Lower lobe of right lung (tissue), 2 donors: Measurements from ENCODE around the gene CNTD1. TPM values are rescaled to one million over a fixed set of nuclear protein-coding genes. Genes with fewer than 3 reads are reported as not detected.

Experiments used
- ATAC-seq, 2 donors: fragments of 200-7000 bp; cut with Tn5 transposase; one replicate each; pipeline ENCODE4 v1.9.1; 2020 to 2022; ENCODE audit warnings: mild to moderate bottlenecking in 2 of 2, moderate library complexity in 2 of 2
- DNase-seq: peaks from one replicate; pipeline ENCODE4 v3.0.0-alpha.2; 2020
- H3K27ac ChIP-seq: fragments of 200-600 bp; one replicate; pipeline ENCODE4 v1.8.0; 2022
- H3K27me3 ChIP-seq: fragments of 200-600 bp; one replicate; pipeline ENCODE4 v1.8.0; 2022; ENCODE audit warnings: low read depth
- H3K36me3 ChIP-seq: fragments of 200-600 bp; one replicate; pipeline ENCODE4 v1.8.0; 2022; ENCODE audit warnings: mild to moderate bottlenecking
- H3K4me1 ChIP-seq: fragments of 200-600 bp; one replicate; pipeline ENCODE4 v1.8.0; 2022
- H3K4me3 ChIP-seq: fragments of 200-600 bp; one replicate; pipeline ENCODE4 v1.8.0; 2022; ENCODE audit warnings: mild to moderate bottlenecking
- H3K9me3 ChIP-seq: fragments of 200-600 bp; one replicate; pipeline ENCODE4 v1.8.0; 2022
- intact Hi-C: fragments of 100-400 bp; cut with DNase I; formaldehyde crosslinking; loops from one replicate; pipeline ENCODE4 v1.11.0; 2022
- total RNA-seq: library from RNA; stranded (reverse); fragmentation: NEBNext Ultra II Directional; extraction: Animal tissue kit (Norgen Biotek cat#: 25700); gene quantifications from one replicate; pipeline ENCODE4 v1.2.1, GENCODE V29; 2021
- TF ChIP-seq, protein P1 (sequence below): fragments of 200-600 bp; IDR thresholded peaks from one replicate; pipeline ENCODE4 v1.8.0; 2022; ENCODE audit warnings: antibody characterized with exemption, mild to moderate bottlenecking
- donor health status: DM: no; HTN: yes; CAD: no; lungs with severe emphysema.

The CNTD1 gene
- total RNA-seq, 1 donor from 2014 or later = 1.6 TPM

DNA sequence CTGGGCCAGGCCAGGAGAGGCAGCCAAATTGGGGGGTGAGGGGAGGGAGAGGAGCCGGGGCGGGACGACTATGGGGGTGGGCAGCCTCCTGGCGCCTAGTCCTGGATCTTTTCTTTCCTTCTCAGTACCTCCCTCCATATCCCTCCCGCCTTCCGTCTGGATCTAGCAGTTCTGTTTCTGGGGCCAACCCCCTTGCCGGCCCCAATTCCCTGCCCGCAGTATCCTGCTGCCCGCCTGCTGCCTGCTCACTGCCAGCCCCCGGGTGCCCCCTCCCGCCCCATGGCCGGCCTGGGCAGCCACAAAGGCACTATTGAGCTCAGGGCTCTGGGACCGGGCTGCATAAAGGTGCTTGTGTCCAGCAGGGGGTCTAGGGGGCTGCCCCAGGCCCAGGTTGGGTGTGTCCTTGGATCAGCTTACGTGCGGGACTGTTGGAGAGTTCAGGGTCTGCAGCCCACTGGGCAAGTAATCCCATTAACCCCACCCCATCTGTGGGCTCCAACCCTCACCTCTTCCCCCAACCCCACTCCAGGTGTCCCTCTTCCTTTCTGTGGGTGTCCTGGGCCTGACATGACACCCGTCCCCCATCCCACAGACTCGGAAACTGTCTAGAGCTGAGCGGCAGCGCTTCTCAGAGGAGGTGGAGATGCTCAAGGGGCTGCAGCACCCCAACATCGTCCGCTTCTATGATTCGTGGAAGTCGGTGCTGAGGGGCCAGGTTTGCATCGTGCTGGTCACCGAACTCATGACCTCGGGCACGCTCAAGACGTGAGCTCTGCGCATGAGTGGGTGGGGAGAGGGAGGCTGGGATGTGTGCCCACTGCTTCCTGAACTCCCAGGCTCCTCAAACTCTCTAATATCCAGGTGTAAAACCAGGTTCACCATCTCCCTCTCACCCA is 16.2 kb upstream of the CNTD1 start:
- Histone ChIP-seq H3K36me3 (peaks cover 23% of the 10 kb centered on the region), H3K4me3 (no peak overlapping the region), H3K9me3 (no peaks in the 10 kb centered on the region), H3K4me1 (peaks cover 18% of the 10 kb centered on the region), H3K27me3 (peaks cover 73% of the 10 kb centered on the region), H3K27ac (no peak overlapping the region)
- TF ChIP-seq, protein P1, sequence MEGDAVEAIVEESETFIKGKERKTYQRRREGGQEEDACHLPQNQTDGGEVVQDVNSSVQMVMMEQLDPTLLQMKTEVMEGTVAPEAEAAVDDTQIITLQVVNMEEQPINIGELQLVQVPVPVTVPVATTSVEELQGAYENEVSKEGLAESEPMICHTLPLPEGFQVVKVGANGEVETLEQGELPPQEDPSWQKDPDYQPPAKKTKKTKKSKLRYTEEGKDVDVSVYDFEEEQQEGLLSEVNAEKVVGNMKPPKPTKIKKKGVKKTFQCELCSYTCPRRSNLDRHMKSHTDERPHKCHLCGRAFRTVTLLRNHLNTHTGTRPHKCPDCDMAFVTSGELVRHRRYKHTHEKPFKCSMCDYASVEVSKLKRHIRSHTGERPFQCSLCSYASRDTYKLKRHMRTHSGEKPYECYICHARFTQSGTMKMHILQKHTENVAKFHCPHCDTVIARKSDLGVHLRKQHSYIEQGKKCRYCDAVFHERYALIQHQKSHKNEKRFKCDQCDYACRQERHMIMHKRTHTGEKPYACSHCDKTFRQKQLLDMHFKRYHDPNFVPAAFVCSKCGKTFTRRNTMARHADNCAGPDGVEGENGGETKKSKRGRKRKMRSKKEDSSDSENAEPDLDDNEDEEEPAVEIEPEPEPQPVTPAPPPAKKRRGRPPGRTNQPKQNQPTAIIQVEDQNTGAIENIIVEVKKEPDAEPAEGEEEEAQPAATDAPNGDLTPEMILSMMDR = no peak
- DNase-seq (no peak), ATAC-seq (no peak)
- intact Hi-C loops = no loop called here

DNA sequence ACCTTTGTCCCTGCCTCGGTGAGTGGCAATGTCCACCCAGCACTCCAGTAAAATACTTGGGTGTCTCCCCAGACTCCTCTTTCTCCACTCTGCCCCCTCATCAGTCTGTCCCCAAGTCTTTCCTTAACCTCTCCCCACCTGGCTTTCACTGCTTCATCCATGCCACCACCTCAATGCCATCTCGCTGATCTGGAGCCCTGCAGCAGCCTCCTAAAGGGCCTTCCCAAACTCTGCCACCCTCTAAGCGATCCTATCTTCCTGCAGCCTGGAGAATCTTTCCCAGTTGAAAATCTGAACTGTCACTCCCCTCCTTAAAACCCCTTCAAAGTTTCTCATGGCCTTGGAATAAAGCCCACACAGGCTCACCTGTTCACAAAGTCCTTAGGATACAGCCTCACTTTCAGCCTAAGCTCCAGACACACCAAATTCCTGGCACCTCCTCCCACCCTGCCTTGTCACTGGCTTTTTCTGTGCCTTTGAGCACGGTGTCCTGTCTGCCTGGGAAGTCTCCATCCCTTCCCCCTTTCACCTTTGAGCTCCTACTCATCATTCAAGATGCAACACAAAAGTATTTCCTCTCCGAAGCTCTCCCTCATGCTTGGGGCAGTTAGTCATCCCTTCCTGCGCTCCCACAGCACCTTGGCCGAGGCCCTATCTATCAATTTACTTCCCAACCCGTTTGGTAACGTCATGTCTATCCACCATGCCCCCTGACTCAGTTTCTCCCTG is 15.4 kb upstream of the CNTD1 start:
- intact Hi-C loops = no loop called here
- Histone ChIP-seq H3K27ac (no peak overlapping the region), H3K9me3 (no peaks in the 10 kb centered on the region), H3K27me3 (peaks cover 77% of the 10 kb centered on the region), H3K4me3 (no peak overlapping the region), H3K4me1 (peaks cover 18% of the 10 kb centered on the region), H3K36me3 (peaks cover 15% of the 10 kb centered on the region)
- TF ChIP-seq, protein P1 = no peak
- ATAC-seq = no peak
- no peak for DNase-seq

DNA sequence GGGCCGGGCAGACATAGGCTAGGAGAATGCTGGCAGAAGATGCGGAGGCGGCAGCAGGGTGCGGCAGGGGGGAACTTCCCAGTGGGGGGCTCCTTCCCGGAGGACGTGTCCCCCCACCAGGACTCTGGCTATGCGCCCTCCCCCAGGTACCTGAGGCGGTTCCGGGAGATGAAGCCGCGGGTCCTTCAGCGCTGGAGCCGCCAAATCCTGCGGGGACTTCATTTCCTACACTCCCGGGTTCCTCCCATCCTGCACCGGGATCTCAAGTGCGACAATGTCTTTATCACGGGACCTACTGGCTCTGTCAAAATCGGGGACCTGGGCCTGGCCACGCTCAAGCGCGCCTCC is 14.9 kb upstream of the CNTD1 start:
- Histone ChIP-seq H3K27me3 (peaks cover 80% of the 10 kb centered on the region), H3K4me3 (no peak overlapping the region), H3K27ac (no peak overlapping the region), H3K9me3 (no peaks in the 10 kb centered on the region), H3K36me3 (peaks cover 10% of the 10 kb centered on the region), H3K4me1 (peaks cover 18% of the 10 kb centered on the region)
- ATAC-seq = no peak
- DNase-seq = no peak
- TF ChIP-seq, protein P1 = no peak
- intact Hi-C loops = no loop called here

DNA sequence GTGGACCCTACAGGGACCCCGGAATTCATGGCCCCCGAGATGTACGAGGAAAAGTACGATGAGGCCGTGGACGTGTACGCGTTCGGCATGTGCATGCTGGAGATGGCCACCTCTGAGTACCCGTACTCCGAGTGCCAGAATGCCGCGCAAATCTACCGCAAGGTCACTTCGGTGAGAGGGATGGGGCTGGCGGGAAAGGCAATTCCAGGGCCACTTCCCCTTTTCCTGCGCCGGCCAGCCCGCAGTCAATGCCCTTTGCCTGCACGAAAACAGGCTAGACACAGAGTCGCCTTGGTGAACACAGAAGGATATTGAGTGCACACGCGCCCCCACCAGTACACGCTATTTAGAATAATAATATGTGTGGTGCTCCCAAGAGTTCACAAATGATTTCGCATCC is 14.3 kb upstream of the CNTD1 start:
- Histone ChIP-seq H3K4me1 (peaks cover 17% of the 10 kb centered on the region), H3K9me3 (no peaks in the 10 kb centered on the region), H3K36me3 (peaks cover 3% of the 10 kb centered on the region), H3K4me3 (no peak overlapping the region), H3K27ac (no peak overlapping the region), H3K27me3 (peaks cover 86% of the 10 kb centered on the region)
- intact Hi-C loops = no loop called here
- ATAC-seq (peak in 1 of 2 donors; percentile 4), DNase-seq (no peak)
- TF ChIP-seq, protein P1 = no peak

DNA sequence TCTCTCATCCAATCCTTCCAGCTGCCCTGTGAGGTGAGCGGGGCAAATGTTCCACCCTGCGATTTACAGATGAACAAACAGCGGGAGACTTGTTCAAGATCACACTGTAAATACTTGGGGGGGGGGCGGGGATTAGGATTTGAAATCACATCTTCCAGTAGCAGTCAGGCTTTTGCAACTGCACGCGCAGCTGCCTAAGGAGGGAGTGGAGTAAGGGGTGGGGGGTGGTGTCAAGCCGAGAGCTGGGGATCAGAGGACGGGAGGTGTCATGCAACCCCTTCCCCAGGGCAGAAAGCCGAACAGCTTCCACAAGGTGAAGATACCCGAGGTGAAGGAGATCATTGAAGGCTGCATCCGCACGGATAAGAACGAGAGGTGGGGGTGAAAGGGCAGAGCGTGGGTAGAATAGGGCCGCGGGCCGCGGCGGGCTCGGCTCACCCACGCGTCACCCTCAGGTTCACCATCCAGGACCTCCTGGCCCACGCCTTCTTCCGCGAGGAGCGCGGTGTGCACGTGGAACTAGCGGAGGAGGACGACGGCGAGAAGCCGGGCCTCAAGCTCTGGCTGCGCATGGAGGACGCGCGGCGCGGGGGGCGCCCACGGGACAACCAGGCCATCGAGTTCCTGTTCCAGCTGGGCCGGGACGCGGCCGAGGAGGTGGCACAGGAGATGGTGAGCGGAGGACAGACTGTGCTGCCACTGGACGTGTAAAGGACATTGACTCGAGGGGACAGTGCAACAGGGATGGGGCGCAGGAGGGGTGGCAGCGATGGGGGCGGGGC is 13.7 kb upstream of the CNTD1 start:
- TF ChIP-seq, protein P1 = no peak
- H3K4me3 ChIP-seq = no peak overlapping the region
- DNase-seq (no peak), ATAC-seq (peak in 1 of 2 donors; percentile 8)
- peaks cover 11% of the 10 kb centered on the region for H3K4me1 ChIP-seq
- no peak overlapping the region for H3K27ac ChIP-seq
- H3K36me3 ChIP-seq = no peaks in the 10 kb centered on the region
- peaks cover 84% of the 10 kb centered on the region for H3K27me3 ChIP-seq
- H3K9me3 ChIP-seq = no peaks in the 10 kb centered on the region
- intact Hi-C loops = no loop called here
